ENCODE results near the gene CS. TPM values are rescaled to one million over a fixed set of nuclear protein-coding genes. Genes with fewer than 3 reads are reported as not detected.

The CS gene
- total RNA-seq, 1 experiment from 2014 or later: 84.6 TPM

GRCh38 chr12:56230432-56231183 is 69.5 kb downstream of the CS start:
- in situ Hi-C loops (cut with HindIII; ENCODE audit: low pct_unique_long_range_greater_than_20kb, low sequenced_read_pairs): no loop called here

GRCh38 chr12:56229916-56230431 is 70.2 kb downstream of the CS start, which contains the start of gene SLC39A5:
Gene SLC39A5 (plus strand): TSS chr12:56230051. CDS start chr12:56231275, 1,224 bp downstream.
- no peak for DNase-seq (ENCODE audit: low read depth)
- in situ Hi-C loops (cut with HindIII; ENCODE audit: low pct_unique_long_range_greater_than_20kb, low sequenced_read_pairs): no loop called here

More at GRCh38 chr12:56230432-56231183, 69.5 kb downstream of the CS start:
- DNase-seq (ENCODE audit: low read depth): no peak

- in situ Hi-C loops (cut with HindIII; ENCODE audit: low pct_unique_long_range_greater_than_20kb, low sequenced_read_pairs): no loop called here
- no peak for DNase-seq (ENCODE audit: low read depth)
These were observed 71.0 kb downstream of the CS start for GRCh38 chr12:56229082-56229481.

- in situ Hi-C loops (cut with HindIII; ENCODE audit: low pct_unique_long_range_greater_than_20kb, low sequenced_read_pairs): no loop called here
- DNase-seq (ENCODE audit: low read depth): no peak
These were observed 75.2 kb downstream of the CS start for GRCh38 chr12:56224954-56225353.

- in situ Hi-C loops (cut with HindIII; ENCODE audit: low pct_unique_long_range_greater_than_20kb, low sequenced_read_pairs): no loop called here
- DNase-seq (ENCODE audit: low read depth): peak; percentile 99
These were observed 75.9 kb downstream of the CS start, which contains the start of gene NABP2 for GRCh38 chr12:56224102-56224701. Gene NABP2 (plus strand): TSS chr12:56224342. CDS start chr12:56224857, 515 bp downstream.

- in situ Hi-C loops (cut with HindIII; ENCODE audit: low pct_unique_long_range_greater_than_20kb, low sequenced_read_pairs): no loop called here
- no peak for DNase-seq (ENCODE audit: low read depth)
These were observed 76.5 kb downstream of the CS start for GRCh38 chr12:56223571-56224101.

- no peak for DNase-seq (ENCODE audit: low read depth)
- in situ Hi-C loops (cut with HindIII; ENCODE audit: low pct_unique_long_range_greater_than_20kb, low sequenced_read_pairs): no loop called here
These were observed 77.6 kb downstream of the CS start for GRCh38 chr12:56222531-56222895.

GRCh38 chr12:56221757-56222530 is 78.2 kb downstream of the CS start, which contains the start of gene RNF41:
Gene RNF41 (minus strand): TSS chr12:56221922. CDS start chr12:56214047, 7,875 bp downstream.
- DNase-seq (ENCODE audit: low read depth): peak; percentile 99
- in situ Hi-C loops (cut with HindIII; ENCODE audit: low pct_unique_long_range_greater_than_20kb, low sequenced_read_pairs): no loop called here

Other genes with a start within 250 kb of the CS start
- 0.75 and 1.8 TPM in 2 replicates for gene ERBB3, start 220.2 kb downstream of the CS start, total RNA-seq (2014; rRNA removed; shearing (Covaris generic); ENCODE audit: low replicate concordance)
- 415 and 417 TPM in 2 replicates for gene PA2G4, start 195.8 kb downstream of the CS start, total RNA-seq (2014; rRNA removed; shearing (Covaris generic); ENCODE audit: low replicate concordance)
- gene RPL41, start 183.7 kb downstream of the CS start, total RNA-seq (2014; rRNA removed; shearing (Covaris generic); ENCODE audit: low replicate concordance): 3,851 and 5,660 TPM in 2 replicates
- 4.2 and 8.4 TPM in 2 replicates for gene ZC3H10, start 182.1 kb downstream of the CS start, total RNA-seq (2014; rRNA removed; shearing (Covaris generic); ENCODE audit: low replicate concordance)
- gene ESYT1, start 172.1 kb downstream of the CS start, total RNA-seq (2014; rRNA removed; shearing (Covaris generic); ENCODE audit: low replicate concordance): 155 and 163 TPM in 2 replicates
- 216 and 250 TPM in 2 replicates for gene MYL6B, start 147.7 kb downstream of the CS start, total RNA-seq (2014; rRNA removed; shearing (Covaris generic); ENCODE audit: low replicate concordance)
- gene MYL6, start 142.0 kb downstream of the CS start, total RNA-seq (2014; rRNA removed; shearing (Covaris generic); ENCODE audit: low replicate concordance): 3,263 and 3,510 TPM in 2 replicates
- gene SMARCC2, start 110.8 kb downstream of the CS start, total RNA-seq (2014; rRNA removed; shearing (Covaris generic); ENCODE audit: low replicate concordance): 19.3 and 27.0 TPM in 2 replicates
- gene RNF41, start 78.4 kb downstream of the CS start, total RNA-seq (2014; rRNA removed; shearing (Covaris generic); ENCODE audit: low replicate concordance): 83.0 and 119 TPM in 2 replicates
- gene NABP2, start 76.0 kb downstream of the CS start, total RNA-seq (2014; rRNA removed; shearing (Covaris generic); ENCODE audit: low replicate concordance): 162 and 187 TPM in 2 replicates
- not detected in 2 replicates for gene SLC39A5, start 70.3 kb downstream of the CS start, total RNA-seq (2014; rRNA removed; shearing (Covaris generic); ENCODE audit: low replicate concordance)
- gene ANKRD52, start 41.9 kb downstream of the CS start, total RNA-seq (2014; rRNA removed; shearing (Covaris generic); ENCODE audit: low replicate concordance): 15.1 and 15.7 TPM in 2 replicates
- 21.7 and 25.1 TPM in 2 replicates for gene COQ10A, start 33.4 kb downstream of the CS start, total RNA-seq (2014; rRNA removed; shearing (Covaris generic); ENCODE audit: low replicate concordance)
- 244 and 346 TPM in 2 replicates for gene CNPY2, start 15.7 kb upstream of the CS start, total RNA-seq (2014; rRNA removed; shearing (Covaris generic); ENCODE audit: low replicate concordance)
- gene PAN2, start 33.7 kb upstream of the CS start, total RNA-seq (2014; rRNA removed; shearing (Covaris generic); ENCODE audit: low replicate concordance): 29.0 and 59.6 TPM in 2 replicates
- 0.32 and 0.51 TPM in 2 replicates for gene IL23A, start 38.6 kb upstream of the CS start, total RNA-seq (2014; rRNA removed; shearing (Covaris generic); ENCODE audit: low replicate concordance)
- 89.5 and 90.1 TPM in 2 replicates for gene STAT2, start 59.8 kb upstream of the CS start, total RNA-seq (2014; rRNA removed; shearing (Covaris generic); ENCODE audit: low replicate concordance)
- gene APOF, start 62.5 kb upstream of the CS start, total RNA-seq (2014; rRNA removed; shearing (Covaris generic); ENCODE audit: low replicate concordance): not detected in 2 replicates
- gene TIMELESS, start 149.1 kb upstream of the CS start, total RNA-seq (2014; rRNA removed; shearing (Covaris generic); ENCODE audit: low replicate concordance): 33.3 and 46.0 TPM in 2 replicates
- gene MIP, start 154.3 kb upstream of the CS start, total RNA-seq (2014; rRNA removed; shearing (Covaris generic); ENCODE audit: low replicate concordance): not detected in 2 replicates
- 1.7 and 3.0 TPM in 2 replicates for gene SPRYD4, start 168.2 kb upstream of the CS start, total RNA-seq (2014; rRNA removed; shearing (Covaris generic); ENCODE audit: low replicate concordance)
- not detected in 2 replicates for gene GLS2, start 187.8 kb upstream of the CS start, total RNA-seq (2014; rRNA removed; shearing (Covaris generic); ENCODE audit: low replicate concordance)
- gene RBMS2, start 221.5 kb upstream of the CS start, total RNA-seq (2014; rRNA removed; shearing (Covaris generic); ENCODE audit: low replicate concordance): 11.9 and 16.6 TPM in 2 replicates

All from Caki2 (cell line).